A673 (cell line): ENCODE results near the gene NECAP2.

Experiments used
- EZH2 ChIP-seq: fragments of 200-600 bp; sonication (generic); IDR thresholded peaks from 2 replicates; pipeline ENCODE4 v1.6.1; 2017; ENCODE audit warnings: borderline replicate concordance, low read depth, mild to moderate bottlenecking, mixed read lengths, antibody characterized with exemption, low read length; ENCODE audit not compliant: poor library complexity, severe bottlenecking
- TF ChIP-seq, protein P1 (sequence below): fragments of 300-800, 200-600 bp; sonication (generic); conservative IDR thresholded peaks from 2 replicates; pipeline ENCODE4 v1.5.1; 2017; ENCODE audit warnings: low read depth, mild to moderate bottlenecking, antibody characterized with exemption, low read length, moderate library complexity, mixed read lengths

DNA sequence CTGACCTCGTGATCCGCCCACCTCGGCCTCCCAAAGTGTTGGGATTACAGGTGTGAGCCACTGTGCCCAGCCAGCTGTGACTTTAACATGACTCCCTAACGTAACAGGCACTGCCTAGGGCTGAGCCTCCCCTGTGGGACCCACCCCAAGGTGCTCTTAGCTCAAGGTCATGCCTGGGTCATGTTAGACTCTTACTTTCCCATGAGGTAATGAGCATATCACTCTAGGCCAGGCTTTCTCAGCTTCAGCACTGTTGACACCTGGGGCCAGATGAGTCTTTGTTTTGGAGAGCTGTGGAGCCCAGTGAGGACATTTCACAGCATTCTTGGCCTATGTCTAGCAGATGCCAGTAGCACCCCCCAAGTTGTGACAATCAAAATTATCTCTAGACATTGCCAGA, 4.5 kb downstream of the NECAP2 start:
- TF ChIP-seq, protein P1, sequence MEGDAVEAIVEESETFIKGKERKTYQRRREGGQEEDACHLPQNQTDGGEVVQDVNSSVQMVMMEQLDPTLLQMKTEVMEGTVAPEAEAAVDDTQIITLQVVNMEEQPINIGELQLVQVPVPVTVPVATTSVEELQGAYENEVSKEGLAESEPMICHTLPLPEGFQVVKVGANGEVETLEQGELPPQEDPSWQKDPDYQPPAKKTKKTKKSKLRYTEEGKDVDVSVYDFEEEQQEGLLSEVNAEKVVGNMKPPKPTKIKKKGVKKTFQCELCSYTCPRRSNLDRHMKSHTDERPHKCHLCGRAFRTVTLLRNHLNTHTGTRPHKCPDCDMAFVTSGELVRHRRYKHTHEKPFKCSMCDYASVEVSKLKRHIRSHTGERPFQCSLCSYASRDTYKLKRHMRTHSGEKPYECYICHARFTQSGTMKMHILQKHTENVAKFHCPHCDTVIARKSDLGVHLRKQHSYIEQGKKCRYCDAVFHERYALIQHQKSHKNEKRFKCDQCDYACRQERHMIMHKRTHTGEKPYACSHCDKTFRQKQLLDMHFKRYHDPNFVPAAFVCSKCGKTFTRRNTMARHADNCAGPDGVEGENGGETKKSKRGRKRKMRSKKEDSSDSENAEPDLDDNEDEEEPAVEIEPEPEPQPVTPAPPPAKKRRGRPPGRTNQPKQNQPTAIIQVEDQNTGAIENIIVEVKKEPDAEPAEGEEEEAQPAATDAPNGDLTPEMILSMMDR: no peak
- no peak for TF ChIP-seq EZH2
